Naive thymus-derived CD8-positive, alpha-beta T cell (primary cell): Measurements from ENCODE around the gene USPL1. TPM values are rescaled to one million over a fixed set of nuclear protein-coding genes. Genes with fewer than 3 reads are reported as not detected.
A peak's percentile ranks its signal among the peaks of the same experiment; 100 is the strongest.

Source experiments
- ATAC-seq, 2 donors: fragments of 150-1000 bp; cut with Tn5 transposase in 1 of 2; sonication (Bioruptor Pico), chemical (Tn5 transposase) in 1 of 2; 1 replicate in 1 of 2; 2 replicates in 1 of 2; pipeline ENCODE4 v1.10.0; 2021; ENCODE audit warnings: mild to moderate bottlenecking in 2 of 2, moderate library complexity in 2 of 2
- POLR2A ChIA-PET: fragments of 350-600 bp; sonication (Branson Sonifier 250); formaldehyde crosslinking; loops from one replicate; lab custom pipeline; 2021; ENCODE audit warnings: antibody characterized with exemption; lab: Charles Lee
- DNase-seq, 10 donors: peaks; one replicate each; pipeline versions ENCODE4 v3.0.0 to v3.0.0-alpha.2; 2020 to 2022
- H3K27ac Mint-ChIP-seq, 10 donors: one replicate each; pipeline ENCODE4 v1.8.0; 2020 to 2022; ENCODE audit warnings: mild to moderate bottlenecking in 10 of 10, mixed read lengths in 10 of 10, moderate library complexity in 4 of 10, inconsistent platforms in 1 of 10
- H3K27me3 Mint-ChIP-seq, 5 donors: one replicate each; pipeline ENCODE4 v1.8.0; 2021 to 2022; ENCODE audit warnings: mixed read lengths in 5 of 5
- H3K36me3 Mint-ChIP-seq, 3 donors: one replicate each; pipeline ENCODE4 v1.8.0; 2020 to 2022; ENCODE audit warnings: mixed read lengths in 3 of 3, mild to moderate bottlenecking in 2 of 3, inconsistent platforms in 1 of 3
- H3K4me1 Mint-ChIP-seq, 4 donors: one replicate each; pipeline ENCODE4 v1.8.0; 2021 to 2022; ENCODE audit warnings: mixed read lengths in 4 of 4
- H3K4me3 Mint-ChIP-seq, 10 donors: one replicate each; pipeline ENCODE4 v1.8.0; 2020 to 2022; ENCODE audit warnings: mild to moderate bottlenecking in 10 of 10, mixed read lengths in 10 of 10, moderate library complexity in 6 of 10, inconsistent platforms in 1 of 10
- H3K9me3 Mint-ChIP-seq, 9 donors: one replicate each; pipeline ENCODE4 v1.8.0; 2020 to 2022; ENCODE audit warnings: mixed read lengths in 9 of 9, mild to moderate bottlenecking in 3 of 9, inconsistent platforms in 1 of 9, moderate library complexity in 1 of 9
- polyA plus RNA-seq, 3 donors: library from polyadenylated mRNA; unstranded; fragments of 300-500 nt; fragmentation: Illumina TruSeq; gene quantifications; one replicate each; pipeline ENCODE4 v1.2.3, GENCODE V29; 2021
- total RNA-seq, 8 experiments: library from RNA in 2 of 8; stranded (reverse) in 2 of 8; gene quantifications; one replicate each; pipeline ENCODE4 v1.2.3 and lab custom pipeline; 2021 to 2026

Gene USPL1
- total RNA-seq = 10 to 100 TPM; 29.2 to 31.1 TPM
- 10 to 100 TPM; 13.4 to 17.6 (median 14.2) TPM for polyA plus RNA-seq
- 42.3 to 80.7 (median 60.3) reads per million in 6 experiments for total RNA-seq (lab: John Stamatoyannopoulos, UW)

- Mint-ChIP-seq H3K27ac (no peak within 1 kb of the TSS), H3K9me3 (no peaks in the 10 kb centered on the region), H3K27me3 (no peaks in the 10 kb centered on the region), H3K4me1 (peaks cover 4 to 42% (median 29%) of the 10 kb centered on the region in 4 donors), H3K4me3 (no peak within 1 kb of the TSS), H3K36me3 (peaks cover 0 to 17% (median 0%) of the 10 kb centered on the region in 3 donors)
- ATAC-seq (peak; percentile 90 to 91), DNase-seq (peak; percentile 94 to 99 (median 98))
- POLR2A ChIA-PET = interaction anchor here (0.6 to 4.0 kb wide), 37 partner anchors 10 to 1697 kb away, joined by 3 to 82 read pairs (median 4); partner anchors contain the start of genes ALOX5AP, BRCA2, HMGB1 and SLC7A1
These were observed at the start of gene USPL1 for GRCh38 chr13:30617315-30618185. Gene USPL1 (plus strand): TSS chr13:30617920. CDS start chr13:30621141, 3,221 bp downstream.

GRCh38 chr13:30569901-30570576 is 47.7 kb upstream of the USPL1 start:
- no peaks in the 10 kb centered on the region for H3K36me3 Mint-ChIP-seq
- no peaks in the 10 kb centered on the region for H3K27me3 Mint-ChIP-seq
- POLR2A ChIA-PET = no interaction called here
- ATAC-seq (no peak), DNase-seq (no peak)
- no peak overlapping the region for H3K4me3 Mint-ChIP-seq
- H3K9me3 Mint-ChIP-seq = no peaks in the 10 kb centered on the region
- H3K4me1 Mint-ChIP-seq = peaks cover 0 to 21% (median 11%) of the 10 kb centered on the region in 4 donors
- H3K27ac Mint-ChIP-seq = no peak overlapping the region

- POLR2A ChIA-PET = interaction anchor here (0.7 kb wide), 1 partner anchor 706 kb away, joined by 7 read pairs; no protein-coding TSS in a partner anchor
- H3K27me3 Mint-ChIP-seq = no peaks in the 10 kb centered on the region
- H3K4me1 Mint-ChIP-seq = peaks cover 0 to 21% (median 11%) of the 10 kb centered on the region in 4 donors
- peak overlapping the region in 1 of 10 donors; percentile 71 for H3K27ac Mint-ChIP-seq
- H3K36me3 Mint-ChIP-seq = no peaks in the 10 kb centered on the region
- no peak overlapping the region for H3K4me3 Mint-ChIP-seq
- DNase-seq = no peak
- ATAC-seq = no peak
- H3K9me3 Mint-ChIP-seq = no peaks in the 10 kb centered on the region
These were observed 47.0 kb upstream of the USPL1 start for GRCh38 chr13:30570691-30571090.

GRCh38 chr13:30572859-30573275 is 44.9 kb upstream of the USPL1 start:
- ATAC-seq = peak; percentile 76 to 86
- POLR2A ChIA-PET = interaction anchor here (0.7 to 4.4 kb wide), 3 partner anchors 35 to 178 kb away, joined by 6 to 28 read pairs (median 7); partner anchors contain the start of gene USPL1
- no peaks in the 10 kb centered on the region for H3K36me3 Mint-ChIP-seq
- DNase-seq = peak in 5 of 10 donors; percentile 33 to 70 (median 59)
- H3K9me3 Mint-ChIP-seq = no peaks in the 10 kb centered on the region
- peak overlapping the region; percentile 42 to 86 (median 81) for H3K4me3 Mint-ChIP-seq
- H3K4me1 Mint-ChIP-seq = peaks cover 10 to 38% (median 29%) of the 10 kb centered on the region in 4 donors
- H3K27ac Mint-ChIP-seq = peak overlapping the region; percentile 87 to 96 (median 93)
- H3K27me3 Mint-ChIP-seq = no peaks in the 10 kb centered on the region

- ATAC-seq (peak; percentile 82 to 88), DNase-seq (peak; percentile 20 to 75 (median 54))
- no peaks in the 10 kb centered on the region for H3K9me3 Mint-ChIP-seq
- peaks cover 0 to under 1% (median 0%) of the 10 kb centered on the region in 5 donors for H3K27me3 Mint-ChIP-seq
- POLR2A ChIA-PET = interaction anchor here (0.6 to 1.8 kb wide), 2 partner anchors 40 to 111 kb away, joined by 3 to 8 read pairs; partner anchors contain the start of genes HMGB1 and USPL1
- peak overlapping the region in 8 of 10 donors; percentile 1 to 60 (median 20) for H3K4me3 Mint-ChIP-seq
- H3K4me1 Mint-ChIP-seq = peaks cover 13 to 33% (median 29%) of the 10 kb centered on the region in 4 donors
- peak overlapping the region in 8 of 10 donors; percentile 1 to 77 (median 35) for H3K27ac Mint-ChIP-seq
- no peaks in the 10 kb centered on the region for H3K36me3 Mint-ChIP-seq
These were observed 41.2 kb upstream of the USPL1 start for GRCh38 chr13:30576528-30576927.

- Mint-ChIP-seq H3K27ac (peak overlapping the region in 7 of 10 donors; percentile 31 to 77 (median 42)), H3K4me1 (peaks cover 17 to 26% (median 22%) of the 10 kb centered on the region in 4 donors), H3K27me3 (peaks cover 0 to 5% (median 0%) of the 10 kb centered on the region in 5 donors), H3K9me3 (no peaks in the 10 kb centered on the region), H3K36me3 (no peaks in the 10 kb centered on the region), H3K4me3 (peak overlapping the region in 2 of 10 donors; percentile 39 to 50)
- POLR2A ChIA-PET = interaction anchor here (0.7 to 1.8 kb wide), 3 partner anchors 39 to 444 kb away, joined by 4 to 8 read pairs (median 5); partner anchors contain the start of gene USPL1
- DNase-seq (peak in 1 of 10 donors; percentile 5), ATAC-seq (no peak)
These were observed 40.3 kb upstream of the USPL1 start for GRCh38 chr13:30577401-30577852.

GRCh38 chr13:30580852-30581502 is 36.7 kb upstream of the USPL1 start:
- no peaks in the 10 kb centered on the region for H3K36me3 Mint-ChIP-seq
- ATAC-seq (no peak), DNase-seq (no peak)
- H3K9me3 Mint-ChIP-seq = no peaks in the 10 kb centered on the region
- no peak overlapping the region for H3K4me3 Mint-ChIP-seq
- peaks cover 0 to 5% (median 1%) of the 10 kb centered on the region in 5 donors for H3K27me3 Mint-ChIP-seq
- H3K4me1 Mint-ChIP-seq = peaks cover 17 to 20% (median 19%) of the 10 kb centered on the region in 4 donors
- POLR2A ChIA-PET = interaction anchor here (0.8 kb wide), 1 partner anchor 36 kb away, joined by 4 read pairs; no protein-coding TSS in a partner anchor
- peak overlapping the region in 1 of 10 donors; percentile 69 for H3K27ac Mint-ChIP-seq

GRCh38 chr13:30581582-30581981 is 36.1 kb upstream of the USPL1 start:
- peak overlapping the region in 1 of 10 donors; percentile 42 for H3K27ac Mint-ChIP-seq
- peaks cover 14 to 15% (median 15%) of the 10 kb centered on the region in 4 donors for H3K4me1 Mint-ChIP-seq
- DNase-seq (peak in 1 of 10 donors; percentile 4), ATAC-seq (no peak)
- peaks cover 0 to 5% (median 1%) of the 10 kb centered on the region in 5 donors for H3K27me3 Mint-ChIP-seq
- no peaks in the 10 kb centered on the region for H3K9me3 Mint-ChIP-seq
- no peaks in the 10 kb centered on the region for H3K36me3 Mint-ChIP-seq
- POLR2A ChIA-PET = interaction anchor here (0.8 kb wide), 1 partner anchor 36 kb away, joined by 4 read pairs; no protein-coding TSS in a partner anchor
- H3K4me3 Mint-ChIP-seq = no peak overlapping the region

- POLR2A ChIA-PET = interaction anchor here (0.8 kb wide), 1 partner anchor 22 kb away, joined by 3 read pairs; no protein-coding TSS in a partner anchor
- DNase-seq (no peak), ATAC-seq (no peak)
- H3K36me3 Mint-ChIP-seq = no peaks in the 10 kb centered on the region
- H3K4me1 Mint-ChIP-seq = peaks cover 0 to 6% (median 0%) of the 10 kb centered on the region in 4 donors
- H3K4me3 Mint-ChIP-seq = no peak overlapping the region
- H3K27ac Mint-ChIP-seq = peak overlapping the region in 1 of 10 donors; percentile 87
- peaks cover 2 to 10% (median 4%) of the 10 kb centered on the region in 5 donors for H3K27me3 Mint-ChIP-seq
- H3K9me3 Mint-ChIP-seq = no peaks in the 10 kb centered on the region
These were observed 33.5 kb upstream of the USPL1 start for GRCh38 chr13:30584051-30584731.

GRCh38 chr13:30585748-30586262 is 31.9 kb upstream of the USPL1 start:
- POLR2A ChIA-PET = no interaction called here
- H3K9me3 Mint-ChIP-seq = no peaks in the 10 kb centered on the region
- DNase-seq = no peak
- H3K4me1 Mint-ChIP-seq = peaks cover 0 to 6% (median 0%) of the 10 kb centered on the region in 4 donors
- H3K36me3 Mint-ChIP-seq = no peaks in the 10 kb centered on the region
- H3K4me3 Mint-ChIP-seq = no peak overlapping the region
- H3K27me3 Mint-ChIP-seq = peaks cover 2 to 10% (median 4%) of the 10 kb centered on the region in 5 donors
- ATAC-seq = no peak
- H3K27ac Mint-ChIP-seq = no peak overlapping the region

GRCh38 chr13:30587231-30587630 is 30.5 kb upstream of the USPL1 start:
- no peaks in the 10 kb centered on the region for H3K9me3 Mint-ChIP-seq
- DNase-seq = no peak

More at GRCh38 chr13:30587231-30587630, 30.5 kb upstream of the USPL1 start:
- no peak for ATAC-seq
- H3K27me3 Mint-ChIP-seq = peaks cover 0 to 10% (median 2%) of the 10 kb centered on the region in 5 donors
- H3K4me1 Mint-ChIP-seq = peaks cover 0 to 2% (median 0%) of the 10 kb centered on the region in 4 donors
- POLR2A ChIA-PET = no interaction called here
- no peak overlapping the region for H3K27ac Mint-ChIP-seq
- no peak overlapping the region for H3K4me3 Mint-ChIP-seq
- no peaks in the 10 kb centered on the region for H3K36me3 Mint-ChIP-seq
